UCSD-AML1 (cell line): ENCODE results near the gene SERGEF.

ENCODE experiments used
- DNase-seq: peaks from one replicate; lab custom pipeline; 2025; ENCODE audit not compliant: unreplicated experiment; lab: John Stamatoyannopoulos, UW

SERGEF gene

GRCh38 chr11:17954395-17955252, 58.2 kb downstream of the SERGEF start:
- DNase-seq = no peak

DNA sequence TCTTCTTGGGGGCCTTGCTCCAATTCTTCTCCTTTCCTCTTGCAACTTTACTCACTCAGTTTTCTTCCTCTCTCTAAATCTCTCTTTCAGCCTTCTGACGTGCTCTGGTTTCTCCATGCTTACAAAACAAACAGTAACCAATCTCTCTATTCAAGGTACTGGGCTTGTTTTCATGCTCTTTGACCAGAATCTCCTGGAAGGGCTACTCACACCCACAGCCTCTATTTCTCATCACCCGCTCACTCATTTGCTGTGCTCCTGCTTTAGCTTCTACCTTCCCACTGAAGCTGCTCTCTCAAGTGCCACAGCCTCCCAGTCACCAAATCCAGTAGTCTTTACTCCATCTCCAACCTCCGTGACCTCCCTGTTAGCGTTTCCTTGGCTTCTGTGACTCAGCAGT, 60.4 kb downstream of the SERGEF start:
- DNase-seq = no peak

- no peak for DNase-seq
Measured at GRCh38 chr11:17951685-17952388, 61.0 kb downstream of the SERGEF start.

- DNase-seq = no peak
Measured at GRCh38 chr11:17950644-17951043, 62.2 kb downstream of the SERGEF start.

DNA sequence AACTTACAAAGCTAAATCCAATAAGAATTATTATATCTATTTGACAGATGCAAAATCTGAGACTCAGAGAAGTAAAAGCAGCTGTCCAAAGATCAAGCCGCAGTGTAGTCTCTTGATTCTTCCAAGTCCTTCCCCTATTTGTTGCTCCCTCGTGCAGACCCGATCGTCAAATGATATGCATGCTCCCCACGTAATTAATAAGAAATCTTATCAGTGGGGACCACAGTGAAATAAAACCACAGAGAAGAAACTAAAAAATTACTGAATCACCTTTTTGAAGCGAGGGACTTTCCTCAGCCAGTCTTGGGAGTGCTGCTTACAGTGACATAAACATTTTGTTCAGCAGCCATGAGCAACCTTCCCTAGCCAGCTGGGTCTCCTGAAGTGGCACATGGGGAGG, 64.6 kb downstream of the SERGEF start:
- no peak for DNase-seq

DNA sequence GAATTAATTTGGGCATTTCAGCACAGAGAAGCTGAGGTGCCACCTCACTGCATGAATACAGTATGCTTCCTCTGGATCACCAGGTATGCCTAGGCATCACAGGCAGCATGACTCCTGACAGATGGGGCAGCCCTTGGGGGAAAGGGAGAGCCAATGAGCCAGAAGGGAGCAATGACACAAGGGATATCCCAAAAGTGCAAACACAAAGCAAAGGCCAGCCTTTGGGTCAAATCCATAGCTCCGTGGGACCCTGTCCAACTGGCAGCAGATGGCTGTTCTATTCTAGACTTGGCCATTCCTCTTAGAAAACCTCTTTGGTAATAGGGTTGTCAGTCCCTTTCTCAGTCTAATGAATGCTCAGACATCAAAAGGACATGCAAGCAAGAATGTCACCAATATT, 73.3 kb downstream of the SERGEF start:
- no peak for DNase-seq

DNA sequence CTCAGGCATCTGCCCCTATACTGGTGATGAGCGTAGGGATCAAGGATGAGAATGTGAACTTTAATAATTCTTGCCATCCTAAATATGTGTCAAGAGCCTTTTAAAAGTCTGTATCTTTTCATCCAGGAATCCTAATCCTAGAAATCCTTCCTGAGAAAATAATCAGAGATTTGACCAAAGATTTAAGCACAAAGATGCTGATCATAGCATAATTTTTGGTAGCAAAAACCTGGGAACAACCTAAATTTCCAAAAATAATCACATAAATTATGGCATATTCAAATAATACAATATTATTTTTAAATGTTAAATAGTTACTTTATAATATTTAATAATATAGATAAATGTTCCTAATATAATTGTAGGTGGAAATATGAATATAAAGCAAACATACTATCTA, 76.1 kb downstream of the SERGEF start:
- DNase-seq = no peak

GRCh38 chr11:17934194-17934593, 78.7 kb downstream of the SERGEF start:
- no peak for DNase-seq

DNA sequence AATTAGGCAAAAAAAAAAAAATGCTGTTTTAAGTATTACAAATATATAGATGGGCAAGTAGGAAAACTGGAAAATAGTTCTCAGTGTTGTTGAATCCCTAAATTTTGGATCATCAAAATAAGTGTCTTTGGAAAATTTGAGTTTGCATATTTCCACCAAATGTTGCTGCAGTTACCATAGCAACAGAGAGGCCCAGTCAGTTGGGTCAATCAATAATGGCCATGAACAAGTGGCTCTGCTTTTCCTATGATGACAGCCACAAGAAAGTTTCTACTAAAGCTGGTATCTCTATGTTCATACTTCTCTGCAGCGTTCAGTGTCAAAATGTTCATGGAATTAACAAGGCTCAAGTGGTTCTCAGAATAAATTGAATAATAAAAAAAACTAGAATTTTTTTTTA, 79.1 kb downstream of the SERGEF start:
- DNase-seq = no peak

DNA sequence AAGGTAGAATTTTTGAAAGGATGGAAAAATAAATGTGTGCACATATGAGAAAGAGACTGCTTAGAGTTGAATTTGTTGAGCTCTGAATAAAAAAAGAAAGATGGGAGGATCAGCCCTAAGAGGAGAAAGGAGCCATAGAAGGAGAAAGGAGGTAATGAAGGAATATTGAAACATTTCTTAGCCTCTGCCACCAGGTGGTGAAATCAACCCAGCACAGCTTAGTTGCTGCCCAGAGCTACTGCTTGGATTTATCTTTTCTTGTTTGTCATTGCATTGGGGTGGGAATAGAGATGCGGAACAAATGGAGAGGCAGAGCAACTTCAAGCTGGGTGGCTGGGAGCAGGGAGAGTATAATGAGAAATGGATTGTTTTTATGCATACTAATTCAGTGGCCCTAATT, 80.4 kb downstream of the SERGEF start:
- no peak for DNase-seq

- DNase-seq = no peak
Measured at GRCh38 chr11:17931595-17931994, 81.3 kb downstream of the SERGEF start.

GRCh38 chr11:17930544-17931125, 82.2 kb downstream of the SERGEF start:
- DNase-seq = no peak

GRCh38 chr11:17929171-17929570, 83.7 kb downstream of the SERGEF start:
- no peak for DNase-seq

GRCh38 chr11:17927681-17928343, 85.0 kb downstream of the SERGEF start:
- DNase-seq = no peak

- no peak for DNase-seq
Measured at GRCh38 chr11:17927041-17927440, 85.8 kb downstream of the SERGEF start.

- DNase-seq = no peak
Measured at GRCh38 chr11:17924713-17925112, 88.1 kb downstream of the SERGEF start.

DNA sequence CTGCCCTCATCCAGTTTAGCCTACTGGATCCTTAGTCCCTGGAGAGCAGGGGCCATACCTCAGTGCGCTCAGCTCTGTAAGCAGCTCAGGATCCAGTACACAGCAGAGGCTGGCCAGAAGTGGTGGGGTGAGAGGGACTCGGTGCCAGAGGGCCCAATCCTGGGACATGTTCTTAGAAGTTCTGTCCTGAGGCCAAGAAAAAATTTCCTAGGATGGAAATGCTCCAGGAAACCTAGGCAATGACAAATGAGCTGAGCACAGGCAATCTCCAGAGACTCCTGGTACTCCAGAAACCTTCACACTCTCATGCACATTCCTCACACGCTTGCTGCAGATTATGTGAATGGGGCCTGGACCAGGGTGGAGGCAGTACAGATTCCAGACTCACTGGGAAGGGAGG, 89.6 kb downstream of the SERGEF start:
- no peak for DNase-seq

DNA sequence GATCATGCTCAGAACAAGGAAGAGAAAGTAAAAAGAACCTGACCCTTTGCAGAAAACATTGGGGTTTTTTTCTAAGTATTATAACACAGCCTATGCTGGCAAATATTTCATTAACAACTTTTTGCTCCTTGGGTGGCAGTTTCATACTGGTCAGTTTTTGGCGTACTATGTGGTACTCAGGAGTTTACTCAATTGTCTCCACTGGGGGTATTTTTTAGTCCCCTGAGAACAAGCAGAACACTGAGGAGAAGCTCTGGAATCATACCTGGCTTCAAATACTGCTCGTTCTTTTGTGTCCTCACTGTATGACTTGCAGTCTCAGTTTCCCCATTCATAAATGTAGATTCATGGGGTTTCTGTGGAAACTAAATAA, 90.4 kb downstream of the SERGEF start:
- no peak for DNase-seq

DNA sequence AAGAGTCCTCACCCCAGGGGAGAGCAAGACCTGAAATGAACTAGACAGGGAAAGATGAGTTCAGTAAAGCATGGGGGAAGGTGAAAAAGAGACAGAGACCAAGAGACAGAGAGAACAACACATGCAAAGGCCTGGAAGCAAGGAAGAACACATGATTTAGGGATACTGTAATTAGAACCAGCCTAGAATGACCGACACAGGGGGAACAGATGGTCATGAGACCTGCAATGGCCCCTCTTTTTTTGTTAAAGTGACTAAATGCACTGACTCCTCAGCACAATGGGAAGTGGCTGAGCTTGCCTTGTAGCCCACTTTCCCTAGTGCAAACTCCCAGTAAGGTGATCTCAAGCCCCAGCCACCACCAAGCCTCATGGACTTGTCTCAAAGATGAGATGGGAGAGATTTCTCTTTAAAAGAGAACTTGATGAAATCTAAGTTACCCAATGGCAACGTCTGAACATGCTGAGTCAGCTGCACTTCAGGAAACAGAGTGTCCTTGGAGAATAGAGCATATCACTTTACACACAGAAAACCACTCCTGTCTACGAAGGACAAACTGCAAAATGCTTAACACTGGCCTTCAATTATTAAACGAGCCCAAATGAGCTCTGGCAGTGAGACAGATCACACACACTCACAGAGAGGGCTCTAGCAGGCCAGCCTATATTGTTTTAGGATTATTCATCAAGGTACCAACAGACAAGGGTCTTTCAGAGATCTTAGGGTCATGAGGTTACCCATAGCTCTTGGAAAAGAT, 91.0 kb downstream of the SERGEF start:
- no peak for DNase-seq

DNA sequence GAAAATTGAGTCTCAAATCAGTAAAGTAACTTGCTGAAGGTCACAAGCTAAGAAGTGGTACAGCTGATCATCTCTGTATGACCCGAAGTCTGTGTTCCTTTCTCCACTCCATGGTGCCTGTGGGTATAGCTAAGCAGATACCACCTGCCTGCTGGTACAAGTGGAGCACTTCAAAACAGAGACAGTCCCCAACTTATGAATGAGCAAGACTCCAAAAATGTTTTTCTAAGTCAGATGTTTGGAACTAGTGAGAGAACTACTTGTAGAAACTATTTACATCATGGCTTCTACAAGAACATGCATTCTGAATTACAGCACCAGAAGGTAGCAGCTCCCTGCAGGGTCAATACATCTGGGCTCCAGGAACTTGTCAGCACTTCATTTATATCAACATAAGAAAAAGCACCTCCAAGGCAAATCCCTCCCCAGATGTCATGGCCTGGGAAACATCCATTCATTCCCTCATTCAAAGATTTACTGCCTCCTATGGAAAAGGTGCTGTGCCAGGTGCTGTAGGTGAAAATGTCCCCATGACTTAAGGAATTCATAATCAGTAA, 94.7 kb downstream of the SERGEF start:
- DNase-seq = no peak

GRCh38 chr11:17917556-17917955, 95.3 kb downstream of the SERGEF start:
- DNase-seq = no peak
